ENCODE data around the gene GDA.

GDA gene

GRCh38 chr9:72149231-72149975, at the start of gene GDA:
GDA (plus strand) TSS chr9:72149440; CDS start chr9:72149560, 120 bp downstream.
- peak; percentile 75 for DNase-seq

- no peak for DNase-seq
Measured at GRCh38 chr9:72102520-72102919, 46.7 kb upstream of the GDA start.

- no peak for DNase-seq
Measured at GRCh38 chr9:72113056-72113455, 36.2 kb upstream of the GDA start.

- DNase-seq, result no peak
Measured at GRCh38 chr9:72119853-72120252, 29.4 kb upstream of the GDA start.

- DNase-seq, result no peak
Measured at GRCh38 chr9:72124947-72125346, 24.3 kb upstream of the GDA start.

GRCh38 chr9:72127753-72128152, 21.5 kb upstream of the GDA start:
- no peak for DNase-seq

- DNase-seq, result no peak
Measured at GRCh38 chr9:72128526-72128925, 20.7 kb upstream of the GDA start.

GRCh38 chr9:72129271-72130156, 19.7 kb upstream of the GDA start:
- DNase-seq, result no peak

- DNase-seq, result no peak
Measured at GRCh38 chr9:72130321-72130720, 18.9 kb upstream of the GDA start.

GRCh38 chr9:72131206-72131605, 18.0 kb upstream of the GDA start:
- DNase-seq, result no peak

- peak; percentile 75 for DNase-seq
Measured at GRCh38 chr9:72132052-72132451, 17.2 kb upstream of the GDA start.

- no peak for DNase-seq
Measured at GRCh38 chr9:72133365-72134035, 15.7 kb upstream of the GDA start.

- no peak for DNase-seq
Measured at GRCh38 chr9:72134801-72135200, 14.4 kb upstream of the GDA start.

GRCh38 chr9:72137697-72138365, 11.4 kb upstream of the GDA start:
- DNase-seq, result peak; percentile 54

- DNase-seq, result peak; percentile 42
Measured at GRCh38 chr9:72139226-72139625, 10.0 kb upstream of the GDA start.

- no peak for DNase-seq
Measured at GRCh38 chr9:72140586-72140985, 8.7 kb upstream of the GDA start.

- no peak for DNase-seq
Measured at GRCh38 chr9:72141484-72141883, 7.8 kb upstream of the GDA start.

GRCh38 chr9:72144756-72145492, 4.3 kb upstream of the GDA start:
- no peak for DNase-seq

GRCh38 chr9:72145733-72146505, 3.3 kb upstream of the GDA start:
- DNase-seq, result no peak

GRCh38 chr9:72147676-72148075, 1.6 kb upstream of the GDA start:
- no peak for DNase-seq

GRCh38 chr9:72150127-72150526, 887 bp downstream of the GDA start:
- no peak for DNase-seq
